K562 (cell line): ENCODE measurements around the gene TMC6. TPM values are rescaled to one million over a fixed set of nuclear protein-coding genes. Genes with fewer than 3 reads are reported as not detected.

Experiments used
- ATAC-seq: fragments of 200-7000 bp; cut with Tn5 transposase; 3 replicates; pipeline ENCODE4 v1.9.1; 2020; ENCODE audit warnings: moderate library complexity
- BruUV-seq: library from RNA; stranded (reverse); fragments of 400-500 nt; replicated peaks from 2 replicates; lab custom pipeline; 2021; lab: Mats Ljungman, UMichigan
- CTCF ChIA-PET: fragments of 300-600 bp; formaldehyde crosslinking; extraction: SDS; loops from one replicate; lab custom pipeline; 2021; ENCODE audit warnings: low intra/inter-chr PET ratio; lab: Yijun Ruan, JAX
- POLR2A ChIA-PET: fragments of 300-600, 350-650 bp; sonication (Branson Sonifier 250); formaldehyde crosslinking; extraction: SDS; loops from one replicate; lab custom pipeline; 2021; ENCODE audit warnings: antibody characterized with exemption, inconsistent platforms; lab: Yijun Ruan, JAX
- DNase-seq, 4 experiments: peaks; one replicate each; pipeline versions ENCODE4 v3.0.0 to v3.0.0-alpha.2; 2011 to 2018; ENCODE audit warnings: low spot score in 3 of 4, mixed read lengths in 3 of 4; ENCODE audit errors: extremely low read depth in 1 of 4
- FAIRE-seq: peaks from 2 replicates; lab custom pipeline; 2011; peaks lifted over from hg19 to GRCh38; lab: Jason Lieb, UNC
- H2AFZ ChIP-seq: 2 replicates; pipeline ENCODE4 v1.6.0; 2011; ENCODE audit warnings: low read depth, low read length, control low read depth, inconsistent platforms
- H3K27ac ChIP-seq: fragments of 200-600 bp; 3 replicates; pipeline ENCODE4 v1.8.0; 2011; ENCODE audit warnings: low read depth, mild to moderate bottlenecking, control low read depth, inconsistent platforms, low read length, moderate library complexity, mixed read lengths; ENCODE audit errors: extremely low read depth
- H3K27me3 ChIP-seq, 2 experiments: fragments of 300-600 bp in 1 of 2; 2 replicates in 1 of 2; 3 replicates in 1 of 2; pipeline versions ENCODE4 v1.6.0 to v1.8.0; 2011; ENCODE audit warnings: inconsistent platforms in 2 of 2, low read length in 2 of 2, mild to moderate bottlenecking in 1 of 2, mixed read lengths in 1 of 2, moderate library complexity in 1 of 2; ENCODE audit not compliant: control insufficient read depth in 2 of 2, insufficient read depth in 2 of 2
- H3K36me3 ChIP-seq: fragments of 300-600 bp; 3 replicates; pipeline ENCODE4 v1.8.0; 2011; ENCODE audit warnings: mild to moderate bottlenecking, low read length, inconsistent platforms; ENCODE audit not compliant: control insufficient read depth, insufficient read depth
- H3K4me1 ChIP-seq, 2 experiments: fragments of 200-600 bp in 1 of 2; replicated peaks in 1 of 2; 2 replicates in 1 of 2; 3 replicates in 1 of 2; pipeline versions ENCODE4 v1.5.1 to v1.8.0; 2011; ENCODE audit warnings: inconsistent platforms in 2 of 2, low read length in 2 of 2, mild to moderate bottlenecking in 1 of 2, mixed read lengths in 1 of 2, moderate library complexity in 1 of 2; ENCODE audit not compliant: control insufficient read depth in 2 of 2, insufficient read depth in 2 of 2
- H3K4me2 ChIP-seq: 2 replicates; pipeline ENCODE4 v1.6.1; 2011; ENCODE audit warnings: low read length, control low read depth, inconsistent platforms, mixed read lengths; ENCODE audit not compliant: insufficient read depth
- H3K4me3 ChIP-seq: fragments of 200-600 bp; sonication (generic), shearing (Covaris generic); 2 replicates; pipeline ENCODE4 v1.5.1; 2016; ENCODE audit warnings: control low read depth, inconsistent platforms
- H3K79me2 ChIP-seq: fragments of 200-600 bp; 3 replicates; pipeline ENCODE4 v1.8.0; 2011; ENCODE audit warnings: low read length, inconsistent platforms; ENCODE audit not compliant: control insufficient read depth, insufficient read depth
- H3K9ac ChIP-seq, 2 experiments: 2 replicates each; pipeline versions ENCODE4 v1.6.0 to v1.6.1; 2011; ENCODE audit warnings: low read depth in 2 of 2, low read length in 2 of 2, control low read depth in 1 of 2, inconsistent platforms in 1 of 2, mild to moderate bottlenecking in 1 of 2, mixed read lengths in 1 of 2; ENCODE audit not compliant: insufficient read depth in 1 of 2
- H3K9me1 ChIP-seq: one replicate; pipeline ENCODE4 v1.6.0; 2011; ENCODE audit warnings: inconsistent platforms, mild to moderate bottlenecking, low read length, moderate library complexity; ENCODE audit not compliant: control insufficient read depth, insufficient read depth
- H3K9me3 ChIP-seq: replicated peaks from 2 replicates; pipeline ENCODE4 v1.5.1; 2011; ENCODE audit warnings: low read depth, low read length, inconsistent platforms; ENCODE audit not compliant: control insufficient read depth, insufficient read depth
- H4K20me1 ChIP-seq: replicated peaks from 2 replicates; pipeline ENCODE4 v1.6.1; 2011; ENCODE audit warnings: low read length, inconsistent platforms, mixed read lengths; ENCODE audit not compliant: control insufficient read depth, insufficient read depth
- ZBTB40 ChIP-seq, 2 experiments: fragments of 450-650 bp in 1 of 2; sonication (generic) in 1 of 2; formaldehyde crosslinking in 1 of 2; IDR thresholded peaks; 2 replicates each; pipeline versions ENCODE4 v1.7.1 to v1.9.0; 2016 to 2022; ENCODE audit warnings: inconsistent platforms in 1 of 2, mild to moderate bottlenecking in 1 of 2, missing genetic modification reagents in 1 of 2
- ZBTB7A ChIP-seq: IDR thresholded peaks from 2 replicates; pipeline ENCODE4 v1.6.1; 2011; ENCODE audit warnings: low read depth, mild to moderate bottlenecking, low read length, moderate library complexity, borderline replicate concordance; ENCODE audit not compliant: control insufficient read depth
- ZNF263 ChIP-seq: sonication (generic); formaldehyde crosslinking; IDR thresholded peaks from 2 replicates; pipeline ENCODE4 v1.8.0; 2022; ENCODE audit warnings: mild to moderate bottlenecking, missing genetic modification reagents, borderline replicate concordance
- WGBS: fragments of 100-300 bp; shearing (Covaris generic); methylation state at CpG from one replicate; pipeline ENCODE4 v1.1.6; 2016; ENCODE audit warnings: low coverage, mixed read lengths; ENCODE audit not compliant: insufficient coverage; ENCODE audit errors: missing lambda C conversion rate; 5-methylcytosine and 5-hydroxymethylcytosine counted together
- in situ Hi-C: fragments of 300-500 bp; cut with MboI; formaldehyde crosslinking; loops from 4 replicates; pipeline ENCODE4 v1.15.0; 2018; ENCODE audit warnings: inconsistent platforms, mixed read lengths
- intact Hi-C: fragments of 100-400 bp; cut with micrococcal nuclease; formaldehyde crosslinking; loops from 2 replicates; pipeline ENCODE4 v1.14.2; 2022
- polyA plus RNA-seq, 8 experiments: library from polyadenylated mRNA; depleted of rRNA in 4 of 8; stranded (reverse) in 5 of 8; unstranded in 3 of 8; fragments of >200 nt; fragmentation: Nextera tagmentation in 2 of 8; fragmentation: Illumina TruSeq in 1 of 8; extraction: Ambion mirVana in 2 of 8; extraction: Trizol in 1 of 8; gene quantifications; 2 replicates each; pipeline versions ENCODE4 v1.2.1 to v1.2.3, GENCODE V29; 2011 to 2014; ENCODE audit warnings: inconsistent platforms in 1 of 8, missing spikeins in 1 of 8
- total RNA-seq, 7 experiments: library from RNA; depleted of rRNA in 6 of 7; stranded (reverse); fragments of >200 nt in 6 of 7; fragmentation: Illumina TruSeq in 2 of 7; extraction: Trizol in 2 of 7; gene quantifications; 2 replicates each; pipeline versions ENCODE4 v1.2.1 to v1.2.3, GENCODE V29; 2011 to 2021; ENCODE audit warnings: low replicate concordance in 1 of 7

The TMC6 gene
- total and polyA plus RNA-seq, 9 of the 15 experiments (the other 6 are each of a cell fraction or from before 2014, with no cell fraction given) = 4.1 to 351 (median 66.9) TPM

GRCh38 chr17:78151514-78152008, 23.0 kb upstream of the TMC6 start:
- FAIRE-seq = no peak
- H3K9me1 ChIP-seq = peaks cover 2% of the 10 kb centered on the region
- intact Hi-C loops = no loop called here
- H3K27me3 ChIP-seq = no peaks in the 10 kb centered on the region
- no peak overlapping the region for H2AFZ ChIP-seq
- TF ChIP-seq ZNF263 = peak; percentile 54; the same call in 1 of the 2 replicates
- TF ChIP-seq ZBTB7A = no peak
- TF ChIP-seq ZBTB40 (IDR thresholded peaks at IDR 0.05) = no peak
- no peak for TF ChIP-seq ZBTB40 (CRISPR knock-in tag; IDR thresholded peaks at IDR 0.05)
- no peak for DNase-seq
- ATAC-seq = 0 out of 3 replicates have a peak, but pooled peaks have one; percentile 16
- H3K27ac ChIP-seq = no peak overlapping the region
- H3K79me2 ChIP-seq = peaks cover 20% of the 10 kb centered on the region
- peak overlapping the region in 1 of 2 experiments; percentile 75; a peak in 1 of 4 replicates for H3K9ac ChIP-seq
- H4K20me1 ChIP-seq = no peaks in the 10 kb centered on the region
- CTCF ChIA-PET = no interaction called here
- in situ Hi-C loops = no loop called here
- POLR2A ChIA-PET = interaction anchor here (0.7 to 1.9 kb wide), 2 partner anchors 10 to 39 kb away, joined by 3 to 7 read pairs; no protein-coding TSS in a partner anchor
- no peak overlapping the region for H3K4me3 ChIP-seq
- no peaks in the 10 kb centered on the region for H3K36me3 ChIP-seq
- H3K4me2 ChIP-seq = no peak overlapping the region
- no peaks in the 10 kb centered on the region for H3K9me3 ChIP-seq
- BruUV-seq = no TSS peak
- WGBS = 62% methylated on average over 7 of the region's 7 CpGs
- peaks cover 17 to 47% of the 10 kb centered on the region in 2 experiments; a peak in 4 of 5 replicates for H3K4me1 ChIP-seq
